Type B pancreatic cell (in vitro differentiated cells): ENCODE data around the gene CXCL11. TPM values are rescaled to one million over a fixed set of nuclear protein-coding genes. Genes with fewer than 3 reads are reported as not detected.
A peak's percentile ranks its signal among the peaks of the same experiment; 100 is the strongest.

Source experiments
- DNase-seq: peaks from one replicate; pipeline ENCODE4 v3.0.0; 2021; ENCODE audit warnings: mixed read lengths; ENCODE audit not compliant: unreplicated experiment; ENCODE audit errors: extremely low spot score
- H3K27ac Mint-ChIP-seq: 2 replicates; pipeline ENCODE4 v1.8.0; 2021; ENCODE audit warnings: mild to moderate bottlenecking, mixed read lengths
- H3K27me3 Mint-ChIP-seq: 2 replicates; pipeline ENCODE4 v1.8.0; 2021; ENCODE audit warnings: mixed read lengths
- H3K36me3 Mint-ChIP-seq: 2 replicates; pipeline ENCODE4 v1.8.0; 2021; ENCODE audit warnings: mixed read lengths
- H3K4me1 Mint-ChIP-seq: one replicate; pipeline ENCODE4 v1.8.0; 2021; ENCODE audit warnings: mixed read lengths; ENCODE audit not compliant: unreplicated experiment
- H3K4me3 Mint-ChIP-seq: 2 replicates; pipeline ENCODE4 v1.8.0; 2021; ENCODE audit warnings: mild to moderate bottlenecking, mixed read lengths
- H3K9me3 Mint-ChIP-seq: 2 replicates; pipeline ENCODE4 v1.8.0; 2021; ENCODE audit warnings: mixed read lengths
- CTCF ChIP-seq: fragments of 200-600 bp; sonication (generic); conservative IDR thresholded peaks from 2 replicates; pipeline ENCODE4 v1.5.0; 2021; ENCODE audit warnings: antibody characterized with exemption, mild to moderate bottlenecking
- total RNA-seq: library from RNA; stranded (reverse); gene quantifications from 2 replicates; pipeline ENCODE4 v1.2.1, GENCODE V29; 2021; ENCODE audit warnings: low replicate concordance

The CXCL11 gene
- total RNA-seq, 1 donor from 2014 or later, result not detected

DNA sequence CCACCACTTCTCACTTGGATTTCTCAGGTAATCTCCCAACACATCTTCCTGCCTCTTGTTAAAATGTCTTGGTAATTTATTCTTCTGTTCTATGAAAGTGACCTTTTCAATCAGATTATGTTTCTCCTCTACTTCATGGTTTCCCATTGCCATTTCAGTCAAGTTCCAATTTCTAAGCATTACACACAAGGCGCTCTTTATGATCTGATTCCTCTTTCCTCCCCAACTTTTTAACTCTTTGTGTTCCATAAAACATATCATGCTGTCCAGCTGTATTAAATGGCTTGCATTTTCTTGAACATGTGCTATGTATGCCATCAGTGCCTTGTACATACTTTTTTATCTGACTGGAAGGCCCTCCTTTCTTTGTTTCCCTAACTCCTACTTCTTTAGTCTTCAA, 25.6 kb upstream of the CXCL11 start:
- no peak overlapping the region for H3K4me3 Mint-ChIP-seq
- no peak overlapping the region for H3K27ac Mint-ChIP-seq
- peaks cover 7% of the 10 kb centered on the region for H3K27me3 Mint-ChIP-seq
- H3K4me1 Mint-ChIP-seq, result peaks cover 5% of the 10 kb centered on the region
- no peaks in the 10 kb centered on the region for H3K9me3 Mint-ChIP-seq
- H3K36me3 Mint-ChIP-seq, result no peaks in the 10 kb centered on the region
- no peak for TF ChIP-seq CTCF
- DNase-seq, result no peak

GRCh38 chr4:76060506-76060905, 24.6 kb upstream of the CXCL11 start:
- no peak for DNase-seq
- H3K27ac Mint-ChIP-seq, result no peak overlapping the region
- no peak for TF ChIP-seq CTCF
- H3K36me3 Mint-ChIP-seq, result no peaks in the 10 kb centered on the region
- peaks cover 9% of the 10 kb centered on the region for H3K4me1 Mint-ChIP-seq
- peaks cover 10% of the 10 kb centered on the region for H3K27me3 Mint-ChIP-seq
- no peaks in the 10 kb centered on the region for H3K9me3 Mint-ChIP-seq
- H3K4me3 Mint-ChIP-seq, result no peak overlapping the region

DNA sequence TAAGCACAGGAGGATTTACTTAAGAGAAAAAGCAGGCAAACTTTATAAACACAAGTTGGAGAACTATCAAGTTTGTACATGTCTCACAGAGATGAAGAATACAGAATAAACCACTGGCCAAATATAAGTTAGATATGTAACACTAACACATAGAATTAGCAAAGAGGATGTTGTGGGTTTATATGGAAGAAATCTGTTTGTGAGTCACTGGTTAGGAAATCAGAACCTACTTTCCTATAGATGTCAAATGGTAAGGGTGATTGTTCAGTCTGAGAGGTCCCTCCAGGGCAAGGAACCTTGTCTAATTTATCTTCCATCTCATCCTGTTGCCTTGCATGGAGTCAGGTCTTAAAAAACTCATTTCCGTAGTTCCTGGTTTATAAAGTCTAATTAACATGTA, 23.9 kb upstream of the CXCL11 start:
- DNase-seq, result no peak
- peaks cover 15% of the 10 kb centered on the region for H3K4me1 Mint-ChIP-seq
- no peaks in the 10 kb centered on the region for H3K36me3 Mint-ChIP-seq
- H3K27ac Mint-ChIP-seq, result no peak overlapping the region
- H3K4me3 Mint-ChIP-seq, result no peak overlapping the region
- peaks cover 17% of the 10 kb centered on the region for H3K27me3 Mint-ChIP-seq
- H3K9me3 Mint-ChIP-seq, result no peaks in the 10 kb centered on the region
- no peak for TF ChIP-seq CTCF

DNA sequence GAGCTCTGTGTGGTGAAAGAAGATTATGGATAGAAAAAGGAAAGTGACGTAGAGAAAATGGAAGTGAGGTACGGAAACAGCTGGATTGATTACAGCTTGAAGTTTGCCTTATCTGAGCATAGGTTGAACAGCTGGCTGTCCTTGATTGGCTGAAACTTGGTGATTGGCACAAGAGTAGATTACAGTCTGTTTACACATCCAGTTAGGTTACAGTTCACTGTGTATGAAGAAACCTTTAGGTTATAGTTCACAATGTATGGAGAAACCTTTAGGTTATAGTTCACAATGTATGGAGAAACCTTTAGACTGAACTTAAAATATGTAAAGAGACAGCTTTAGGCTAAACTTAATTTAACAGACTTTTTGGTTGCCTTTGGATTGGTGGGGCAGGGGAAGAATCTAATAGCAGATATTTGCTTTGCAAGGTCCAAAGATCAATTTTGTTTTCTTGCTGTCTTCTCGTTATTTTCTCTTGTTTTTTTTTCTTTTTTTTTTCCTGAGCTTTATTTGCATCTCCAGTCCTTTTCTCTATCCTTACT, 23.1 kb upstream of the CXCL11 start:
- Mint-ChIP-seq H3K27me3 (peaks cover 17% of the 10 kb centered on the region), H3K36me3 (no peaks in the 10 kb centered on the region), H3K4me1 (peaks cover 16% of the 10 kb centered on the region), H3K27ac (peak overlapping the region; percentile 35), H3K9me3 (no peaks in the 10 kb centered on the region), H3K4me3 (no peak overlapping the region)
- TF ChIP-seq CTCF, result no peak
- DNase-seq, result no peak

DNA sequence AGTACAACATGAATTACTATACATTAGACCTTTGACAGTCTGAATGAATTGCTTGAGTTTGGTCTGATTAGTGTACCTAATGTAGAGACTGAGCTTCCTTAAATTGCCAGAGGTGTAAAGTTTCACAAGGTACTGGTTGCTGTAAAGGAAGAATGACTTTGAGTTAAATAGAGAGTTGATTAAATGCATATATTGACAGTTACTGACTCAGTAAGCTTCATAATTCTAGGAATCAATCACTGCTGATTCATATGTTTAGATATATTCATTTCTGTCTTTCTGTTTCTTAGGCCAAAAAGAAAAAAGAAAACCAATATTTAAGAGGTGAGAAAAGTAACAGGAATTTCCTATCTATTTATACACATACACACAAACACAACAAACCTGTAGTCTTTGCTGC, 22.4 kb upstream of the CXCL11 start:
- peaks cover 17% of the 10 kb centered on the region for H3K27me3 Mint-ChIP-seq
- H3K27ac Mint-ChIP-seq, result no peak overlapping the region
- H3K4me1 Mint-ChIP-seq, result peaks cover 21% of the 10 kb centered on the region
- H3K4me3 Mint-ChIP-seq, result no peak overlapping the region
- no peak for TF ChIP-seq CTCF
- no peaks in the 10 kb centered on the region for H3K36me3 Mint-ChIP-seq
- H3K9me3 Mint-ChIP-seq, result no peaks in the 10 kb centered on the region
- no peak for DNase-seq

DNA sequence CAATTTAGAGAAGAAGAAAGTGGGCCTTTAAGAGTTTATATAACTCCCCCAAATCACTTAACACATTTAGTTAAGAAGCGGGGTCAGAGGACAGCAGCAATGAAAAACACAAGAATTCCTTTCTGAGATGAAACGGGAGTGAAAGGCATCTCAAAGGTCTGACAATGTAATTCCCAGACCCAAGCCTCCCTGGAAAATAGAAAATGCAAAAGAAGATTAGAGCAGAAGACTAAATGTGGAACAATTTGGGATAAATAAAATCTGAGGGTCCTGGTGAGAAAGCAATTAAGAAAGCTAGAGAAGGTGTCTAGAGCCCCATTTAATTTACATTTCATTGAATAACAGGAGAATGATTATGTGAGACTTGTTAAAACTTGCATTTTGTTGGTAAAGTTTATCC, 19.6 kb upstream of the CXCL11 start:
- no peak overlapping the region for H3K27ac Mint-ChIP-seq
- peaks cover 21% of the 10 kb centered on the region for H3K4me1 Mint-ChIP-seq
- H3K36me3 Mint-ChIP-seq, result no peaks in the 10 kb centered on the region
- no peak overlapping the region for H3K4me3 Mint-ChIP-seq
- H3K9me3 Mint-ChIP-seq, result no peaks in the 10 kb centered on the region
- peaks cover 17% of the 10 kb centered on the region for H3K27me3 Mint-ChIP-seq
- TF ChIP-seq CTCF, result no peak
- no peak for DNase-seq
